HG02571 (cell line): ENCODE data around the gene CALHM1.
"Not testable (repeated sequence)": the region's sequence is repeated elsewhere in the genome, so short reads cannot be mapped to it uniquely, and the experiment has no call there.

ENCODE experiments used
- ATAC-seq: cut with Tn5 transposase; IDR thresholded peaks from one replicate; pipeline ENCODE4 v1.9.1; 2021; ENCODE audit warnings: mild to moderate bottlenecking, moderate library complexity; ENCODE audit not compliant: unreplicated experiment

CALHM1 gene, protein sequence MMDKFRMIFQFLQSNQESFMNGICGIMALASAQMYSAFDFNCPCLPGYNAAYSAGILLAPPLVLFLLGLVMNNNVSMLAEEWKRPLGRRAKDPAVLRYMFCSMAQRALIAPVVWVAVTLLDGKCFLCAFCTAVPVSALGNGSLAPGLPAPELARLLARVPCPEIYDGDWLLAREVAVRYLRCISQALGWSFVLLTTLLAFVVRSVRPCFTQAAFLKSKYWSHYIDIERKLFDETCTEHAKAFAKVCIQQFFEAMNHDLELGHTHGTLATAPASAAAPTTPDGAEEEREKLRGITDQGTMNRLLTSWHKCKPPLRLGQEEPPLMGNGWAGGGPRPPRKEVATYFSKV

DNA sequence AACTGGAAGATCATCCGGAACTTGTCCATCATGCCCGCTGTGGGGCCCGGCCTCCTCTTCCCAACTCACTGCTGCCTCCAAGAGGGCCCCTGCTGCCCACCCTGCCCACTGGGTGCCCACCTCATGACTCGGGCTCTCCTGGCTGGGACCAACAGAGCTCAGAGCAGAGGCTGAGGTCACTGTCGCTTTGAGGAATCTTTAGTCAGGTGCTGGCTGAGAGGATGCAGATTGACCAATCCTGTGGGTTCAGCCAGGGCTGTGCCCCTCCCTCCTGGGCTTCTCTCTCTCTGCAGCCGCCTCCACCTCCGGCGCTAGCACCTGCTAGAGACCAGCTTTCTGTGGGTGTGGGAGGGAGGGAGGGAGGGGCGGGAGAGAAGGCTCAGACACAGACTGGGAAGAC lies at the start of gene CALHM1:
TSS of gene CALHM1 (minus strand) at position 181 of the 400 bp plus-strand sequence. CDS start at position 32, 149 bp downstream.
- ATAC-seq, result no peak

DNA sequence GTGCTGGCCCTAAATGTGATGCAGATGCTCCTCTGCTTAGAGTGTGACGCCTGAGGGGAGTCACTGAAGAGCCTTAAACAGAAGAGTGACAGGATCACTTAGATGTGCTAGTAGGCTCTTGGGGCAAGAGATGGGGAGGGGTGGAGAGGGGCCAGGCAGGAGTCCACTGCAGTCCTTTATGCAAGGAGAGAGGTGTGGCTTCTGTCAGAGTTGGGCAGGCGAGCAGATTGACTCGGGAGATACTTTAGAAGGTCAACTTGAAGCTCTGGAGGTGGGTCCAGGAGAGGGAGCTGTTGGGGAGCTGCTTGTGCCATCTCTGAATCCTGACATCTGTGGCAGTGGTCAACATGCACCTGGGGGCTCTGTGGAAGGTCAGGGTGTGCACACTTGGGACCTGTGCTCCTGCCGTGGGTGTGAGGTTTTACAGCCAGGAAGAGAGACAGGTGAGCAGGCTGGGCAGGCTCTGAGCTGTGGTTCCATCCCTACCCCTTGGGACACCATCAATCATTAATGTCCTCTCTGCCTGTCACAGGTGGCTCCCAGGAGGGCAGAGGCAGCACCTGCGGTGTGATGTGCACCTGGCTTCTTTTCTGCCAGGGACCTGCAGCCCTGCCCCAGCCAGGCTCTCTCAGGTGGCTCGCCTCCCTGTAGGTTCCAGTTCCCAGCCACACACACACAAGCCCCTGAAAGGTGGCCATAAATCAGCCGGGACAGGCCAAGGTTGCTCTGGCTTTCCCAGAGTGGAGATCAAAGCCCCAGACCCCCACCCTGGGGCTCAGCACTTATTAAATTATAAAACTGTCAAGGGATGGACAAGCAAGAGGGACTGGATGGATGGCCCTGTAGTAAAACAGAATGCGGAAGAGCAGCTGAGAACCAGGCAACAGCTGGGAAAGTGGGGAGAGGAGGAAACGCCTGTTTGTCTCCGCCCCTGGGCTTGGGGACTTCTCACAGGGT lies 48.8 kb upstream of the CALHM1 start:
- no peak for ATAC-seq

DNA sequence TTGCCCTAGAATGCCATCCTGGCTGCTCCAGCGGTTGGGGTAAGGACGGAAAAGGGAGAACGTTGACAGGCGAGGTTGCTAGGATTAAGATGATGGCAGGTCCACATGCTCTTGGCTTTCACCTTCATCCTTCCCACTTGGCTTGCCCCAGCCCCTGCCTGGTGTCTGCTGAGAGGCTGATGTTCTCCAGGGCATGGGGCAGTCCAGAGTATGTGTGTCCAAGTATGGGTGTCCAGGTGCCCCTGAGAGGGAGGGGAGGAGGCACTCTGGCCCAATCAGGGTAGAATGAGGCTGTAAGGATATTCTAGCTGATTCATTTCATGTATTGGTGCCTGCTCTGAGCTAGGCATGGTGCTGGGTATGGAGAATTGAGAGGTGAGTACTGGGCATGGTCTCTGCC lies 47.4 kb upstream of the CALHM1 start:
- no peak for ATAC-seq

DNA sequence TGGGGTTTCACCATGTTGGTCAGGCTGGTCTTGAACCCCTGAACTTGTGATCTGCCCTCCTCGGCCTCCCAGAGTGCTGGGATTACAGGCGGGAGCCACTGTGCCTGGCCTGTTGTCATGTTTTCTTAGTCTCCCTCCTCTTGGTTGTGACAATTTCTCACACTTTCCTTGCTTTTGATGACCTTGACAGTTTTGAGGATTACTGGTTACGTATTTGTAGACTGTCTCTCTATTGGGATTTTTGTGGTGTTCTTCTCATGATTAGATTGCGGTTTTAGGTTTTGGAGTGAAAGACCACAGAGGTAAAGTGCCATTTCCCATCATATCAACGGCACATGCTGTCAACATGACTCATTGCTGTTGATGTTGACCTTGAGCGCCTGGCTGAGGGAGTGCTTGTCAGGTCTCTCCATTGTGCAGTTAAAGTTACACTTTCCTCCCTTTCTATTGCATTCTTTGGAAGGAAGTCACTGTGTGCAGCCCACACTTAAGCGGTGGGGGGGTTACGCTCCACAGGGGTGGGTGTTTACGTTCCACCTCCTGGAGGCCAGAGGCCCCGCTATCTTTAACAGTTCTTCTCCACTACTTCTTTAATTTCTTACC lies 45.6 kb upstream of the CALHM1 start:
- ATAC-seq, result no peak

DNA sequence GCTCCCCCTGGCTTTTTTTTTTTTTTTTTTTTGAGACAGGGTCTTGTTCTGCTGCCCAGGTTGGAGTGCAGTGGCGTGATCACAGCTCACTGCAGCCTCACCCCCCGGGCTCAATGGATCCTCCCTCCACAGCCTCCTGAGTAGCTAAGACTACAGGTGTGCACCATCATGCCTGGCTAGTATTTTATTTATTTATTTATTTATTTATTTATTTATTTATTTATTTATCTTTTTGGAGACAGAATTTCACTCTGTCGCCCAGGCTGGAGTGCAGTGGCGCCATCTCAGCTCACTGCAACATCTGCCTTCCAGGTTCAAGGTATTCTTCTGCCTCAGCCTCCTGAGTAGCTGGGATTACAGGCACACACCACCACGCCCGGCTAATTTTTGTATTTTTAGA lies 45.1 kb upstream of the CALHM1 start:
- ATAC-seq, result not testable (repeated sequence)

DNA sequence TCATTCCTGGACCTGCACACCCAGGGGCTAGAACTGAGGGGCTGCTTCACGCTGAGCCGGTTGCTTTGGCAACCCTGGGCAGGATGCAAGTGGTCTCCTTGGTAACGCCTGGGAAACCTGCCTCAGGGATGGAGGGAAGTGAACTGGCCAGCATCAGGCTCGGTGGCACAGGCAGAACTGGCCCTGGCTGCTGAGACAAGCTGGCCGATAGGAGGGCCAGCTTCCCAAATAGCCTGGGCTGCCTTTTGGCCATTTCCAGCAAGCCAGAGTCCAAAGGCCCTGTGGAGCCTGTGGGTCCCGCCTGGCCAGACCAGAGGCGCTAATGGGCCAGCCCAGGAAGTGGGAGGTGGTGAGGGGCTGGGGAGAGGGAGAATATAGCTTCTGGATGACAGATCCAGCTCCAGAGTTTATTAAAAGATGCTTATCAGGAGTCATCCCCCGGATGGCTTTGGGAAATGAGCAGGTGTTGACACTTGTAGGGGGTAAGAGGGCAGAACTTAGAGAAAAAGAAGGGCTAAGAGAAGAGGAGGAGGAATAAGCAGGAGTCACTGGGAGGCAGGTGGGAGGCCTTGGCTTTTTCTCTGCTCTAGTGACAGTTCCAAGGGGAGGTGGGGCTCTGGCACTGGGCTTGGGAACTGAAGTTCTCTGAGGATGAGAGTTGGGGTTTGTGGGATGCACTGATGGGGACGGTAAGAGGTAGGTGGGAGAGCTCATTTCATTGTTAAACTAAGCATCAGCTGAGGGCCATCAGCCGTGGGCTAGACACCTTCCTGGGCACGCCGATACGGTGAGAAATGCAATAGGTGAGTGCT lies 44.4 kb upstream of the CALHM1 start:
- ATAC-seq, result no peak

DNA sequence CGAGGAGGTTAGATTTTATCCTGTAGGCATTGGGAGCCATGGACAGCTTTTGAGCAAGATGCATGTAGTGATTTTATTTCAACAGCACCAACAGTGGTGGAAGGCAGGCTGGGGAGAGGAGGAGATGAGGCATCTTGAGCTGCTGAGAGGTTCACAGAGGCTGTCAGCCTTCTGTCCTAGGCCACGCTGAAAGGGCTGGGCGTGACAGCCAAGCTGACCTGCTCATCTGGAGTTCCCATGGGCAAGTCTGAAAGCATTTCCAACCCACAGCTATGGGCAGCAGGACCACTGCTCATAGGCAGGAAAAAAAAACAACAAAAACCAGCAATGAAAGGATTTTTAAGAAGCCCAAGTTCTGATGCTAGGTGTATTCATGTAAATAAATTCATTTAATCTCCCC lies 42.5 kb upstream of the CALHM1 start:
- ATAC-seq, result no peak

DNA sequence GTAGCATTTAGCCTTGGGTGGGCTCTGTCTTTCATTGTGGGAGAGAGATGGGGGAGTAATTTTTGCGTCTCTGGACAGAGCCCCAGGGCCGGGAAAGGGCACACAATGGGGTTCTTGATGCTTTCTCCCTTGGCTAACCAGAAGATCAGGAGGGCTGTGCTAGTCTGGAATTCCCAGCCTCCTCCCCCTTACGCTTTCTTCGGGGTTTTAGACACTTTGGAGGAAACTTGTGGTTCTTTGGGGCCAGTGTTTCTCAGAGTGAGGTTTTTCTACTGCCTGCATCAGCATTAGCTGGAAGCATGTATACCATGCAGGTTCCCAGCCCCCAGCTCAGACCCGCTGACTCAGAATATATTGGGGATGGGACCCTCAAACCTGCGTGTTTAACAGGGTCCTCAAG lies 41.8 kb upstream of the CALHM1 start:
- no peak for ATAC-seq

DNA sequence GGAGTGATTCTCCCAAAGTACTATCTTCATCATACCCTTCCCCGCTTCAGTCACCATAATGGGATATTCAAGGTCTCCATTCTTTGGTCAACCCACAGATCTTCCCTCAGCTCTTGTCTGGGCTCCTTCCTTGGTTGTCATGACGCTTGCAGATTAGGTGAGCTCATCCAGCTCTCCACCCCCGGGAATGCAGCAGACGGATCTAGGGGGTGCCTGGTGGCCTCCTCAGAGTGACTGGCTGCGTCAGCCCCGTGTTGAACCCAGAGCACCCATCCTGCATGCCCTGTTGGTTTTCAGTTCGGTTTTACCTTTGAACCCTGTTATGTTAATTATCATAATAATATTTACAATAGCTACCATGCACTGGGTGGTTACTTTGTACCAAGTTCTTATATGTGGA lies 41.2 kb upstream of the CALHM1 start:
- no peak for ATAC-seq

DNA sequence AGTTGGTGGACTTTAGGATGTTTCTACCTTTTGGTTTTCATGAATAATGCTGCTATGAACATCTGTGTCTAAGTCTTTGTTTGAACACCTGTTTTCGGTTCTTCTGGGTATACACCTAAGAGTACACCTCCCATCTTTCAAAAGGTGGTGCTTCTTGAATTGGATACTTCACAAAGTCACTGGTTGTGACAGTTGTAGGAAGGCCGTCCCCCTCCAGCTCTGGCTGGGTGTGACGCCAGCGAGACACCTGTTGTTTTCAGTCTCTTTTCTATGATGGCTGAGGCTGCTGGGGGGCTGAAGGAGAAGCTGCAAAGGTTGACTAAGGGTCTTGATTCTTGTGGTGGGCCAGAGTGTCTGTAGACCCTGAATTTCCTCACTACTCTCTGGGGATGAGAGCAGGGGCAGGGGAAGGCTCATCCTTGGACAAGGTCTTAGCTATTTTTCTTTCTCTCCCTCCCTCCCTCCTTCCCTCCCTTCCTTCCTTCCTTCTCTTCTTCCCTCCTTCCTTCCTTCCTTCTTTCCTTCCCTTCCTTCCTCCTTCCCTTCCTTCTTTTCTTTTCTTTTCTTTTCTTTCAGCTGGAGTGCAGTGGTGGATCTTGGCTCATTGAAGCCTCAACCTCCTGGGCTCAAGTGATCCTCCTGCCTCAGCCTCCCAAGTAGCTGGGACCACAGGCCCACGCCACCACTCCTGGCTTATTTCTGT lies 40.4 kb upstream of the CALHM1 start:
- no peak for ATAC-seq

DNA sequence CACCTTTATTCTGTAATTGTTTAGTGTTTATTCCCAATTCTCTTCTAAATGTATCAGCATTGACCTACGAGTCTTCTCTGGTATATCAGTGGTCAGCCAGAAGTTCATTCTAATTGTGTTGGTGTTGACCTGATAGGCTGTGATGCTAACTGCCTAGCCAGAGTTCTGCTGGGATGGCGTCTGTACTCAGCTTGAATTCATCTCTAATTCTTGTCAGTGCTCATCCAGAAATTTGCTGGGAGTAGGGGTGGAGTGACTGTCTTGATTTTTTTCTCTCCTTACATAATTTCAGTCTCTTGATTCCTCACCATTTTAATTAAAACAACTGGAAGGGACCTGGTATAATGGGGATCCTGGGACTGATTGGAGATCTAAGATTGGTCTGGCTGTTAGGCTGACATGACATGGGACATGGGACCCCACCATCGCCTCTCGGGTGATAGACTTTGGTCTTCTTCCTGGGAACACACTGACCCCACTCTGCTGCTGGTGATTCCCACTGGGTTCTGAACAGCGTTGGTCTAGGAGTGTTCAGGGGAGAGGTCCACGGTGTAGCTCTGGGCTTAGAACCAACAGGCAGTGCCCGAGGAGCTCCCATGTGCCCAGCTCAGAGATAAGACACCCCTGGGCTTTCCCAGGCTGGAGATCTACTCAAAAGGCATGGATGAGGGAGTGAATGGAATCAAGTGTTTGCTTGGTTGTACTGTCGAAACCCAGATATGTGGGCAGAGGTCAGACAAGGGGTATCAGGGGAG lies 38.6 kb upstream of the CALHM1 start:
- ATAC-seq, result no peak

DNA sequence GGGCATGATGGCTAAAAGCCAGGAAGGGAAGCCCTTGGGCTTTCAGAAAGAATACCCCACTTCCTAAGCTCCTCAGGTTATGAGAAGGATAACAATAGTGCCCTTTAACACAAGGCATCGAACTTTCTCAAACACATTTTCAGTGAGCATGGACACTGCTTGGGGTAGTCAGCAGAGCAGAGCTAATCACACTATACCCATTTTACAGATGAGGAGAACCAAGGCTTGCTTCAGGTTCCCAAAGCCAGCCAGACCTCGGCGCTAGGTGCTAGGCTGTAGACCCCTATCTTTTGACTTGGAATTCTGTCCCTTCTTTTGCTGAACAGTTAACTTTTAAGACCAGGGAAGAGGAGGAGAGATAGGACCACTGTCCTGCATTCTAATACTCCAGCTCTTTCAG lies 36.6 kb upstream of the CALHM1 start:
- no peak for ATAC-seq

DNA sequence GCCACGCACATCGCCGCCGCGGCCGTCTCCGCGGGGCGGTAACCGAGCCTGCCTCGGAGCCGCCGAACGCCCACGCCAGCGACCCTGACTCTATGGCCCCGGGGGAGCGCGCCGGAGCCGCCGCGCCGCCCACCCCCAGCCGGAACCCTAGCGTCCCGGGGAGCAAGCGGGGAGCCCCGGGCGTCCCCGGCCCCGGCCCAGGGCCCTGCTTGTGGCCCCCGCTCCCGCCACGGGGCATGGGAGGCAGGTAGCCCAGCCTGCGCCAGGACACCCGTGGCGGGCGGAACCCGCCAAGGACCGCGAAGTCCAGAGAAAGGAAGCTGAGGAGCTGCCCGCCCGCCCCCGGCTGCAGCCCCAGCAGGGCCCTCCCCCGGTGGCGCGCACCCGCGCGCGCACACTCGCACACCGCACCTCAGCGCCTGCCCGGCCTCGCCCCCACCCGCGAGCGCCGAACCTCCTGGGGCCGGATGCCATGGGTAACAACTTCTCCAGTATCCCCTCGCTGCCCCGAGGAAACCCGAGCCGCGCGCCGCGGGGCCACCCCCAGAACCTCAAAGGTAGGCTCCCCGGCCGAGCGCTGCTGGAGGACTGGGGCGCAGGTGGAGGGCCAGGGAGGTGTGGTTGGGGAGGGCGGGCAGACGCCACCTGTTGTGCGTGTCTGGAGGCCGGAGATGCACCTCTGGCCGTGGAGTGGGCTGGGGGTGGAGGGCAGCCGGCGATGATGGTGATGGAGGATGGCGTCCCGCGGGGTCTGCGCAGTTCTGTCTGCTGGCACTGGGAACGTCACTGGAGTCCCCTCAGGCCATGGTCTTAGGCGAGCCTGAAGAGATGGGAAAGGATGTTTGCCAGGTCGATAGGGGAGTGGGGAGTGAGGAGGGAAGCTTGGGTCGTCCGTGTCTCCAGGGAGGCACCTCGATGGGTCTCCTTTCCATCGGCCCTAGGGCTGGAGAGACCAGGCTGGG lies 35.5 kb upstream of the CALHM1 start:
- no peak for ATAC-seq

DNA sequence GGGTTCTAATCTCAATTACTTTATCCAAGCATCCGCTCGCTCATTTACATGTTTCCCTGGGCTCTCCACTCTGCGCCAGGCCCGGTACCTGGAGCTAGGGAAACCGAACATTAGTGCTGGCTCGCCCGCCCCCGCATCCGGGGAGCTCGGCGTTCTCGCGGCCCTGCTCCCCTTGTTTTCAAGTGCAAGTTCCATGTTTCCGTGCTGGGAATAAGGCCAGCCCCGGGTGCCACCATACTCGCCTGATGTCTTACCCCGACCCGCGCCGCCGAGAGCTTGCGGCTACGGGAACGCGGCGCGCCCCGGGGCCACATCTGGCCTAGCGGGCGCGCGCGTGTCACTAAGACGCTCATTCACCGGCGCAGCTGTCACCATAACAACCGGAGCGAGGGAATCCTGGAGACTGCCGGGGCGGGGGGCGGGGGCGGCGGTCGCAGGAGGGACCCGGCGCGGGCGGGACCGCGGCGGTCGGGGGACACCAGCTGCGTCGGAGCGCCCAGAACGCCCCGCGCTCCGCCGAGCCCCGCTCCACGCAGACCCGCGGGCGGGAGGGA lies 34.7 kb upstream of the CALHM1 start, which contains the start of gene NEURL1:
TSS of gene NEURL1 (plus strand) at position 344 of the 554 bp plus-strand sequence. CDS start 683 bp downstream, outside the sequence.
- ATAC-seq, result no peak

DNA sequence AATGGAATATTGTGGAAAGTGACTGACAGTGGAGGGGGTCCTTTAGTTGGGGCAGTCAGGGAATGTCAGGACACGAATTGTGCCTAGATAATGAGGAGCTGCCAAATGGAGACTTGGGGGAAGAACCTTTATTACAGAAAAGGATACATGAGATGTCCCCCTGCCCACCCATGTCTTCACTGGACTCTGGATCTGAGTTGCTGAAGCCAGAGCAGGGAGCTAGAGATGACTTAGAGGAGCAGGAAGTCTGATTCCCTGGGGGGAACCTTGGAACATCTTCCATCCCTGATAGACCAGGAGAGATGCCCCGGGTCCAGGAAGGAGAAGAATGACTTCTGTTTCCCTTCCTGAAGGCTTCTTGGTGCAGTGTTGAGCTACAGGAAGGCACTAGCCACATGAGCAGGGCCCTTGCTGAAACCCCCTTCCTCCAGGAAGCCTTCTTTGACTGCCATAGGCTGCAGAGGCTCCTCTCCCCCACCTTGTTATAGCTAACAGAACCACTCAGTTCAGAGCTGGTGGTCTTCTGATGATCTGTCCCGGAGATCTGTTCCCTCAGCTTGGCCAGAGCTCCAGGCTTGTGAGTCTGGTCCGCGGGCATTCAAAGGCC lies 34.1 kb upstream of the CALHM1 start:
- ATAC-seq, result no peak

DNA sequence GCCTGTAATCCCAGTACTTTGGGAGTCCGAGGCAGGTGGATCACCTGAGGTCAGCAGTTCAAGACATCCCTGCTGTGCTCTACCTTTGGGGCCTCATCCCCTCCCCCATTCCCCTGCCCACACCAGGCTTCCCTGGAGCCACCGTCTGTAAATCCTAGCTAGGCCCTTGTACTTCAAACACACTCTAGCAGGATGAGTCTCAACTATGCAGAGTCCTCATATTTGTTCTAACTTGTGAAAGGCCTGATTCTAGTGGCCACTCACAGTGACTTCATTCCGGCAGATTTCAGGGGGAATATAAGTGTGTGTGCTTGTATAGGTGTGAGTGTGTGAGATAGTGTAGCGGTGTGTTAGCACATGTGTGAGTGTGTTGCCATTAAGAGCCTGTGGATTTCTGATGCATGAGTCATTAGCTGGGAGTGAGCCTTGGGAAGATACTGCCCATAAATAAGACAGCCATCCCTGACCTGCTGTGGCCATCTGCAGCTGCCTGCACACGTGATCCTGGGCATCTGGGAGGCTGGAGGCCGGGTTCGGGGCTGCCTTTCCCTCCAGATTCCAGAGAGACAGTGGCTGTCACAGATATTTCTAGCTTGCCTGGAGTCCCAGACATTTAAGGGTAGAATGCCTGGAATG lies 33.1 kb upstream of the CALHM1 start:
- no peak for ATAC-seq

DNA sequence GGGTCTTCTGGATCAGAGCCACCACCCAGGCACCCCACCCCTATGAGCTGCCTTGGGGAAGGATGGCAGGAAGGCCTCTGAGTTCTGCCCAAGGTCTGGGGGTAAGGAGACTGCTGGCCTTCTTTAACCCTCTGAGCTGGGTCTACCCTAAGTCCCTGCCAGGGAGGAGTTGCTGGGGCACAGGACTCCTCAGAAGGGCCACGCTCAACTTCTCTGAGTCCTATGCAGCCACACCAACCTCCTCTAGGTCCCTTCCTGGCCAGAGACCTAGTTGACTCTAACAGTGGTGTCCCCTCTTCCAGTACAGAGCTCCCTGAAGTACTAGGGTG lies 32.2 kb upstream of the CALHM1 start:
- ATAC-seq, result no peak
